Uterus (tissue), 4 donors: ENCODE results near the gene NUMA1. TPM values are rescaled to one million over a fixed set of nuclear protein-coding genes. Genes with fewer than 3 reads are reported as not detected.

ENCODE experiments used
- DNase-seq, 2 donors: peaks; one replicate each; pipeline ENCODE4 v3.0.0-alpha.2; 2019 to 2020
- H3K27ac ChIP-seq, 2 donors: fragments of 200-600 bp; sonication (generic); 1 replicate in 1 of 2; 2 replicates in 1 of 2; pipeline ENCODE4 v1.5.1; 2016 to 2018
- H3K27me3 ChIP-seq, 2 donors: fragments of 200-600 bp; sonication (generic); one replicate each; pipeline ENCODE4 v1.5.1; 2018 to 2019; ENCODE audit warnings: control low read depth in 1 of 2
- H3K36me3 ChIP-seq, 2 donors: fragments of 200-600 bp; sonication (generic); one replicate each; pipeline ENCODE4 v1.5.1; 2019; ENCODE audit warnings: control low read depth in 1 of 2
- H3K4me1 ChIP-seq, 2 donors: fragments of 200-600 bp; sonication (generic); one replicate each; pipeline ENCODE4 v1.5.1; 2018 to 2019; ENCODE audit warnings: control low read depth in 1 of 2
- H3K4me3 ChIP-seq, 2 donors: fragments of 200-600 bp; sonication (generic); 1 replicate in 1 of 2; 2 replicates in 1 of 2; pipeline ENCODE4 v1.5.1; 2018 to 2019; ENCODE audit warnings: mild to moderate bottlenecking in 1 of 2
- H3K9me3 ChIP-seq, 2 donors: fragments of 200-600 bp; sonication (generic); one replicate each; pipeline ENCODE4 v1.5.1; 2019; ENCODE audit warnings: control low read depth in 1 of 2
- CTCF ChIP-seq, 4 experiments: fragments of 200-600 bp in 2 of 4; fragments of 450-650 bp in 2 of 4; sonication (generic) in 2 of 4; IDR thresholded peaks; one replicate each; pipeline ENCODE4 v1.5.1; 2016 to 2019; ENCODE audit warnings: antibody characterized with exemption in 4 of 4, mild to moderate bottlenecking in 2 of 4, moderate library complexity in 1 of 4
- POLR2A ChIP-seq, 2 donors: fragments of 450-650 bp; IDR thresholded peaks; one replicate each; pipeline ENCODE4 v1.6.1; 2016; ENCODE audit warnings: antibody characterized with exemption in 2 of 2, mild to moderate bottlenecking in 1 of 2, moderate library complexity in 1 of 2
- intact Hi-C: fragments of 100-400 bp; cut with DNase I; formaldehyde crosslinking; loops from one replicate; pipeline ENCODE4 v1.15.1; 2023; ENCODE audit warnings: low total_unique reads
- total RNA-seq, 4 donors: library from RNA; depleted of rRNA in 3 of 4; stranded (reverse); fragments of >200 nt in 3 of 4; gene quantifications; one replicate each; pipeline versions ENCODE4 v1.1.0 to v1.2.4, GENCODE V29; 2014 to 2023
- donor health status: DM: yes; HTN: yes; CAD: no.

NUMA1 gene
- total RNA-seq, 4 donors from 2014 or later = 159 to 365 (median 303) TPM

- H3K9me3 ChIP-seq = no peaks in the 10 kb centered on the region
- peaks cover 0 to 15% of the 10 kb centered on the region in 2 donors for H3K4me1 ChIP-seq
- H3K27me3 ChIP-seq = no peaks in the 10 kb centered on the region
- no peak for DNase-seq
- no peak for TF ChIP-seq CTCF (IDR thresholded peaks at IDR 0.05)
- TF ChIP-seq POLR2A (IDR thresholded peaks at IDR 0.05) = no peak
- peak overlapping the region; percentile 44 to 82 for H3K27ac ChIP-seq
- no peak overlapping the region for H3K4me3 ChIP-seq
- intact Hi-C loops = no loop called here
- H3K36me3 ChIP-seq = no peaks in the 10 kb centered on the region
These were observed 13.1 kb downstream of the NUMA1 start for GRCh38 chr11:72067266-72067665.

- Histone ChIP-seq H3K36me3 (no peaks in the 10 kb centered on the region), H3K27ac (peak overlapping the region; percentile 44 to 82), H3K4me3 (no peak overlapping the region), H3K4me1 (peaks cover 0 to 15% of the 10 kb centered on the region in 2 donors), H3K27me3 (no peaks in the 10 kb centered on the region), H3K9me3 (no peaks in the 10 kb centered on the region)
- TF ChIP-seq CTCF (IDR thresholded peaks at IDR 0.05) = no peak
- TF ChIP-seq POLR2A (IDR thresholded peaks at IDR 0.05) = no peak
- intact Hi-C loops = no loop called here
- no peak for DNase-seq
These were observed 13.5 kb downstream of the NUMA1 start for GRCh38 chr11:72066855-72067254.

GRCh38 chr11:72061739-72062396, 18.5 kb downstream of the NUMA1 start:
- Histone ChIP-seq H3K4me3 (no peak overlapping the region), H3K4me1 (no peaks in the 10 kb centered on the region), H3K27me3 (no peaks in the 10 kb centered on the region), H3K36me3 (no peaks in the 10 kb centered on the region), H3K27ac (no peak overlapping the region), H3K9me3 (no peaks in the 10 kb centered on the region)
- TF ChIP-seq POLR2A (IDR thresholded peaks at IDR 0.05) (no peak), CTCF (IDR thresholded peaks at IDR 0.05) (no peak)
- no peak for DNase-seq
- intact Hi-C loops = no loop called here

GRCh38 chr11:72058416-72059034, 21.8 kb downstream of the NUMA1 start:
- no peaks in the 10 kb centered on the region for H3K27me3 ChIP-seq
- no peak for DNase-seq
- H3K36me3 ChIP-seq = no peaks in the 10 kb centered on the region
- H3K4me3 ChIP-seq = no peak overlapping the region
- intact Hi-C loops = no loop called here
- H3K9me3 ChIP-seq = no peaks in the 10 kb centered on the region
- H3K27ac ChIP-seq = no peak overlapping the region
- TF ChIP-seq CTCF (IDR thresholded peaks at IDR 0.05) (no peak), POLR2A (IDR thresholded peaks at IDR 0.05) (no peak)
- H3K4me1 ChIP-seq = no peaks in the 10 kb centered on the region

- TF ChIP-seq CTCF (IDR thresholded peaks at IDR 0.05) (no peak), POLR2A (IDR thresholded peaks at IDR 0.05) (no peak)
- Histone ChIP-seq H3K4me3 (no peak overlapping the region), H3K36me3 (no peaks in the 10 kb centered on the region), H3K27ac (peak overlapping the region; percentile 19 to 39), H3K27me3 (no peaks in the 10 kb centered on the region), H3K4me1 (no peaks in the 10 kb centered on the region), H3K9me3 (no peaks in the 10 kb centered on the region)
- intact Hi-C loops = no loop called here
- no peak for DNase-seq
These were observed 31.4 kb downstream of the NUMA1 start for GRCh38 chr11:72048766-72049460.
